A549 (cell line): ENCODE results near the gene RAPGEF4. TPM values are rescaled to one million over a fixed set of nuclear protein-coding genes. Genes with fewer than 3 reads are reported as not detected.
A peak's percentile ranks its signal among the peaks of the same experiment; 100 is the strongest.

Experiments
- ATAC-seq, 2 experiments: fragments of 200-7000 bp in 1 of 2; fragments of >200 bp in 1 of 2; cut with Nextera tagmentation in 1 of 2; cut with Tn5 transposase in 1 of 2; 3 replicates each; pipeline versions ENCODE4 v1.8.0 to v1.9.1; 2018 to 2020; ENCODE audit warnings: mild to moderate bottlenecking in 1 of 2, moderate library complexity in 1 of 2
- CTCF ChIA-PET: fragments of 300-600 bp; sonication (Branson Sonifier 250); formaldehyde crosslinking; extraction: SDS; loops from one replicate; lab custom pipeline; 2021; ENCODE audit warnings: antibody characterized with exemption, inconsistent platforms; lab: Yijun Ruan, JAX
- POLR2A ChIA-PET: fragments of 350-600 bp; formaldehyde crosslinking; extraction: SDS; loops from one replicate; lab custom pipeline; 2021; ENCODE audit warnings: antibody characterized with exemption, inconsistent platforms; lab: Yijun Ruan, JAX
- DNase-seq, 2 experiments: peaks; one replicate each; pipeline versions ENCODE4 v3.0.0 to v3.0.0-alpha.2; 2011 to 2016; ENCODE audit warnings: low read depth in 1 of 2, low spot score in 1 of 2
- FAIRE-seq: peaks from 2 replicates; lab custom pipeline; 2011; peaks lifted over from hg19 to GRCh38; lab: Jason Lieb, UNC
- H3K27ac ChIP-seq, 2 experiments: fragments of >200 bp; sonication (Bioruptor Twin); formaldehyde crosslinking; 3 replicates each; pipeline ENCODE4 v1.5.1; 2016 to 2017
- H3K4me1 ChIP-seq: fragments of >200 bp; sonication (Bioruptor Twin); formaldehyde crosslinking; 3 replicates; pipeline ENCODE4 v1.6.1; 2016
- H3K4me2 ChIP-seq: fragments of >200 bp; sonication (Bioruptor Twin); formaldehyde crosslinking; 3 replicates; pipeline ENCODE4 v1.6.1; 2016
- H3K4me3 ChIP-seq: fragments of >200 bp; sonication (Bioruptor Twin); formaldehyde crosslinking; 3 replicates; pipeline ENCODE4 v1.5.1; 2016
- H3K9me3 ChIP-seq: fragments of >200 bp; sonication (Bioruptor Twin); formaldehyde crosslinking; 3 replicates; pipeline ENCODE4 v1.6.1; 2016
- BCL3 ChIP-seq: fragments of >200 bp; sonication (Bioruptor Twin); formaldehyde crosslinking; IDR thresholded peaks from 3 replicates; pipeline ENCODE4 v1.6.1; 2016
- CBX2 ChIP-seq: fragments of 200-600 bp; sonication (generic); IDR thresholded peaks from 2 replicates; pipeline ENCODE4 v1.6.1; 2016; ENCODE audit warnings: low read depth, mild to moderate bottlenecking, borderline replicate concordance
- CBX8 ChIP-seq: fragments of 200-600 bp; sonication (generic); IDR thresholded peaks from 2 replicates; pipeline ENCODE4 v1.6.1; 2016
- CEBPB ChIP-seq, 2 experiments: fragments of >200 bp in 1 of 2; sonication (Bioruptor Twin) in 1 of 2; formaldehyde crosslinking in 1 of 2; IDR thresholded peaks; 2 replicates each; pipeline ENCODE4 v1.6.1; 2012 to 2016
- E2F6 ChIP-seq: IDR thresholded peaks from 2 replicates; pipeline ENCODE4 v1.6.1; 2012; ENCODE audit warnings: low read depth, borderline replicate concordance
- EHF ChIP-seq: fragments of 250-450 bp; sonication (Bioruptor Pico); IDR thresholded peaks from 2 replicates; pipeline ENCODE4 v1.5.0; 2020; ENCODE audit warnings: mild to moderate bottlenecking
- ELK1 ChIP-seq: fragments of 150-350 bp; IDR thresholded peaks from 2 replicates; pipeline ENCODE4 v1.6.1; 2014; ENCODE audit warnings: low read depth, mild to moderate bottlenecking, low read length
- FOSB ChIP-seq: fragments of 250-450 bp; sonication (Bioruptor Pico); IDR thresholded peaks from 2 replicates; pipeline ENCODE4 v1.5.0; 2020; ENCODE audit warnings: mild to moderate bottlenecking, moderate library complexity
- HDAC2 ChIP-seq: fragments of 200-600 bp; sonication (generic); IDR thresholded peaks from 2 replicates; pipeline ENCODE4 v1.6.1; 2016
- HMGXB4 ChIP-seq: fragments of 250-450 bp; sonication (Bioruptor Pico); IDR thresholded peaks from 2 replicates; pipeline ENCODE4 v1.5.0; 2021; ENCODE audit warnings: mild to moderate bottlenecking, moderate library complexity, borderline replicate concordance
- HOXB13 ChIP-seq: fragments of 250-450 bp; sonication (Bioruptor Pico); IDR thresholded peaks from 2 replicates; pipeline ENCODE4 v1.5.0; 2020; ENCODE audit warnings: low read depth, mild to moderate bottlenecking, moderate library complexity
- JUN ChIP-seq, 2 experiments: fragments of >200 bp; sonication (Bioruptor Twin); formaldehyde crosslinking; IDR thresholded peaks; 2 replicates in 1 of 2; 3 replicates in 1 of 2; pipeline ENCODE4 v1.6.1; 2016 to 2017
- MAX ChIP-seq: IDR thresholded peaks from 2 replicates; pipeline ENCODE4 v1.6.1; 2012
- NR3C1 ChIP-seq: fragments of >200 bp; sonication (Bioruptor Twin); formaldehyde crosslinking; IDR thresholded peaks from 3 replicates; pipeline ENCODE4 v1.6.1; 2017
- PBX3 ChIP-seq: IDR thresholded peaks from 2 replicates; pipeline ENCODE4 v1.6.1; 2012
- PHF8 ChIP-seq: fragments of 200-600 bp; sonication (generic); IDR thresholded peaks from 2 replicates; pipeline ENCODE4 v1.6.1; 2016; ENCODE audit warnings: low read depth, mild to moderate bottlenecking, antibody characterized with exemption, moderate library complexity, borderline replicate concordance
- POLR2A ChIP-seq: IDR thresholded peaks from 2 replicates; pipeline ENCODE4 v1.6.1; 2012; ENCODE audit warnings: mild to moderate bottlenecking, low read length
- POLR2AphosphoS2 ChIP-seq: conservative IDR thresholded peaks from 2 replicates; pipeline ENCODE4 v1.6.1; 2012; ENCODE audit warnings: low read length, improper control_type of control experiment, inconsistent platforms
- RAD21 ChIP-seq, 2 experiments: fragments of >200 bp in 1 of 2; sonication (Bioruptor Twin) in 1 of 2; formaldehyde crosslinking in 1 of 2; IDR thresholded peaks in 1 of 2; conservative IDR thresholded peaks in 1 of 2; 2 replicates in 1 of 2; 3 replicates in 1 of 2; pipeline ENCODE4 v1.6.1; 2012 to 2018; ENCODE audit warnings: inconsistent platforms in 1 of 2
- RARB ChIP-seq: fragments of 250-450 bp; sonication (Bioruptor Pico); IDR thresholded peaks from 2 replicates; pipeline ENCODE4 v1.8.0; 2021; ENCODE audit warnings: mild to moderate bottlenecking, moderate library complexity
- RCOR1 ChIP-seq: fragments of 150-350 bp; IDR thresholded peaks from 2 replicates; pipeline ENCODE4 v1.6.1; 2014; ENCODE audit warnings: antibody characterized with exemption, low read length, low read depth
- REST ChIP-seq: fragments of 200-600 bp; sonication (generic); IDR thresholded peaks from 2 replicates; pipeline ENCODE4 v1.6.1; 2016; ENCODE audit warnings: antibody characterized with exemption, mild to moderate bottlenecking, moderate library complexity
- RFX5 ChIP-seq: fragments of 450-650 bp; IDR thresholded peaks from 2 replicates; pipeline ENCODE4 v1.7.1; 2014; ENCODE audit warnings: antibody characterized with exemption, mild to moderate bottlenecking, moderate library complexity
- SMC3 ChIP-seq: fragments of >200 bp; sonication (Bioruptor Twin); formaldehyde crosslinking; IDR thresholded peaks from 3 replicates; pipeline ENCODE4 v1.6.1; 2018; ENCODE audit warnings: inconsistent platforms
- ZSCAN20 ChIP-seq: fragments of 250-450 bp; sonication (Bioruptor Pico); IDR thresholded peaks from 2 replicates; pipeline ENCODE4 v1.8.0; 2022; ENCODE audit warnings: mild to moderate bottlenecking, moderate library complexity
- WGBS: methylation state at CpG from one replicate; pipeline ENCODE4 v1.1.6; 2017; ENCODE audit errors: missing lambda C conversion rate; 5-methylcytosine and 5-hydroxymethylcytosine counted together
- polyA plus RNA-seq, 4 experiments: library from polyadenylated mRNA; depleted of rRNA in 3 of 4; stranded (reverse); fragments of >200 nt; fragmentation: RNase III in 1 of 4; extraction: RNeasy Plus Mini Kit Qiagen cat#74134 plus additional on column Dnase treatment in 1 of 4; gene quantifications; 2 replicates in 3 of 4; 3 replicates in 1 of 4; pipeline ENCODE4 v1.2.3, GENCODE V29; 2011 to 2017

Gene RAPGEF4
- polyA plus RNA-seq, 2 of the 4 experiments (the other 2 are of a cell fraction) = 0.18 to 1.1 TPM

GRCh38 chr2:173095356-173095755 lies 359.7 kb downstream of the RAPGEF4 start (continued):
- TF ChIP-seq REST = no peak
- TF ChIP-seq PBX3 = no peak
- no peak for TF ChIP-seq EHF (CRISPR knock-in tag)
- TF ChIP-seq POLR2A = no peak
- no peak for TF ChIP-seq NR3C1
- TF ChIP-seq POLR2AphosphoS2 = no peak
- no peak for TF ChIP-seq CBX2
- no peak for TF ChIP-seq CEBPB (IDR thresholded peaks at IDR 0.05)
- TF ChIP-seq, all 56 proteins: peak for 0

GRCh38 chr2:173099271-173099670 lies 363.6 kb downstream of the RAPGEF4 start:
- ATAC-seq (0 out of 6 replicates have a peak, but pooled peaks of 1 of the 2 experiments have one; percentile 21), DNase-seq (no peak), FAIRE-seq (no peak)
- 96% methylated on average over 2 of the region's 2 CpGs for WGBS
- no peak overlapping the region for H3K27ac ChIP-seq
- TF ChIP-seq ELK1 (no peak), CEBPB (IDR thresholded peaks at IDR 0.05) (no peak), CBX2 (no peak), HOXB13 (CRISPR knock-in tag) (no peak), BCL3 (no peak), MAX (no peak), E2F6 (no peak), RCOR1 (no peak), PHF8 (no peak), RAD21 (conservative IDR thresholded peaks at IDR 0.05 in 1 of 2, IDR thresholded peaks at IDR 0.05 in 1 of 2) (no peak), ZSCAN20 (CRISPR knock-in tag) (no peak), SMC3 (no peak), HMGXB4 (CRISPR knock-in tag) (no peak), NR3C1 (no peak), JUN (IDR thresholded peaks at IDR 0.05) (no peak), FOSB (no peak), HDAC2 (no peak), CBX8 (no peak), RARB (no peak), RFX5 (no peak)
- CTCF ChIA-PET = interaction anchor here (1.3 to 1.7 kb wide), 2 partner anchors 8 to 111 kb away, joined by 3 read pairs; no protein-coding TSS in a partner anchor
- no peak overlapping the region for H3K4me2 ChIP-seq
- no peak overlapping the region for H3K4me3 ChIP-seq
- H3K9me3 ChIP-seq = no peaks in the 10 kb centered on the region
- POLR2A ChIA-PET = no interaction called here
- H3K4me1 ChIP-seq = peaks cover 26% of the 10 kb centered on the region
